ENCODE measurements around the gene ATXN3L. TPM values are rescaled to one million over a fixed set of nuclear protein-coding genes. Genes with fewer than 3 reads are reported as not detected.

Gene ATXN3L
- total RNA-seq, 2 donors from 2014 or later = not detected

- Histone ChIP-seq H3K9me3 (ENCODE audit: control insufficient read depth, low read length) (no peaks in the 10 kb centered on the region), H3K4me3 (ENCODE audit: low read length) (no peak overlapping the region), H3K36me3 (ENCODE audit: control insufficient read depth, insufficient read depth, low read length) (no peaks in the 10 kb centered on the region), H3K27ac (ENCODE audit: low read depth, low read length) (no peak overlapping the region), H3K4me1 (ENCODE audit: control insufficient read depth, insufficient read depth, low read length) (no peaks in the 10 kb centered on the region), H3K9ac (ENCODE audit: extremely low read depth, low read length, poor library complexity, severe bottlenecking) (no peak overlapping the region), H3K27me3 (ENCODE audit: control insufficient read depth, insufficient read depth, low read length, poor library complexity, severe bottlenecking) (no peaks in the 10 kb centered on the region)
- 100% methylated on average over 1 of the region's 1 CpG; no CpG with 5 or more reads in 1 of the 2 experiments for WGBS, 2 experiments (ENCODE audit: insufficient coverage in 1 of 2, insufficient read length in 1 of 2)
- no peak for TF ChIP-seq CTCF (conservative IDR thresholded peaks at IDR 0.05)
- Mint-ChIP-seq H3K27me3 (ENCODE audit: insufficient read depth) (no peaks in the 10 kb centered on the region), H3K4me1 (no peaks in the 10 kb centered on the region), H3K9me3 (peaks cover 67% of the 10 kb centered on the region), H3K27ac (no peak overlapping the region), H3K4me3 (no peak overlapping the region), H3K36me3 (ENCODE audit: low read depth) (no peaks in the 10 kb centered on the region)
- no peak for DNase-seq
These were observed 3.4 kb upstream of the ATXN3L start for GRCh38 chrX:13323241-13323640.

GRCh38 chrX:13317366-13317765 is 2.5 kb downstream of the ATXN3L start:
- Histone ChIP-seq H3K4me1 (ENCODE audit: control insufficient read depth, insufficient read depth, low read length) (no peaks in the 10 kb centered on the region), H3K27me3 (ENCODE audit: control insufficient read depth, insufficient read depth, low read length, poor library complexity, severe bottlenecking) (no peaks in the 10 kb centered on the region), H3K9ac (ENCODE audit: extremely low read depth, low read length, poor library complexity, severe bottlenecking) (no peak overlapping the region), H3K9me3 (ENCODE audit: control insufficient read depth, low read length) (no peaks in the 10 kb centered on the region), H3K27ac (ENCODE audit: low read depth, low read length) (no peak overlapping the region), H3K4me3 (ENCODE audit: low read length) (no peak overlapping the region), H3K36me3 (ENCODE audit: control insufficient read depth, insufficient read depth, low read length) (no peaks in the 10 kb centered on the region)
- no peak for DNase-seq
- no peak for TF ChIP-seq CTCF (conservative IDR thresholded peaks at IDR 0.05)
- WGBS, 2 experiments (ENCODE audit: insufficient coverage in 1 of 2, insufficient read length in 1 of 2) = 90 to 92% methylated on average over 3 to 6 of the region's 6 CpGs
- H3K4me3 Mint-ChIP-seq = no peak overlapping the region
- H3K9me3 Mint-ChIP-seq = peaks cover 82% of the 10 kb centered on the region
- no peaks in the 10 kb centered on the region for H3K4me1 Mint-ChIP-seq
- H3K27me3 Mint-ChIP-seq (ENCODE audit: insufficient read depth) = no peaks in the 10 kb centered on the region
- no peak overlapping the region for H3K27ac Mint-ChIP-seq
- H3K36me3 Mint-ChIP-seq (ENCODE audit: low read depth) = no peaks in the 10 kb centered on the region

- DNase-seq = no peak
- TF ChIP-seq CTCF (conservative IDR thresholded peaks at IDR 0.05) = no peak
- H3K4me3 Mint-ChIP-seq = no peak overlapping the region
- H3K9me3 ChIP-seq (ENCODE audit: control insufficient read depth, low read length) = no peaks in the 10 kb centered on the region
- no peak overlapping the region for H3K9ac ChIP-seq (ENCODE audit: extremely low read depth, low read length, poor library complexity, severe bottlenecking)
- H3K4me1 Mint-ChIP-seq = no peaks in the 10 kb centered on the region
- H3K27ac Mint-ChIP-seq = no peak overlapping the region
- H3K27me3 Mint-ChIP-seq (ENCODE audit: insufficient read depth) = no peaks in the 10 kb centered on the region
- no peak overlapping the region for H3K27ac ChIP-seq (ENCODE audit: low read depth, low read length)
- H3K4me3 ChIP-seq (ENCODE audit: low read length) = no peak overlapping the region
- no peaks in the 10 kb centered on the region for H3K36me3 Mint-ChIP-seq (ENCODE audit: low read depth)
- no peaks in the 10 kb centered on the region for H3K27me3 ChIP-seq (ENCODE audit: control insufficient read depth, insufficient read depth, low read length, poor library complexity, severe bottlenecking)
- WGBS, 2 experiments (ENCODE audit: insufficient coverage in 1 of 2, insufficient read length in 1 of 2) = 98% methylated on average over 5 of the region's 6 CpGs; no CpG with 5 or more reads in 1 of the 2 experiments
- no peaks in the 10 kb centered on the region for H3K36me3 ChIP-seq (ENCODE audit: control insufficient read depth, insufficient read depth, low read length)
- no peaks in the 10 kb centered on the region for H3K4me1 ChIP-seq (ENCODE audit: control insufficient read depth, insufficient read depth, low read length)
- H3K9me3 Mint-ChIP-seq = peaks cover 65% of the 10 kb centered on the region
These were observed 8.3 kb downstream of the ATXN3L start for GRCh38 chrX:13311560-13311959.
